Common myeloid progenitor, CD34-positive (primary cell): Measurements from ENCODE around the gene ABCD4.
A peak's percentile ranks its signal among the peaks of the same experiment; 100 is the strongest.

Experiments
- CTCF ChIA-PET: fragments of 350-600 bp; sonication (Branson Sonifier 250); formaldehyde crosslinking; loops from one replicate; lab custom pipeline; 2021; ENCODE audit warnings: antibody characterized with exemption; lab: Charles Lee
- POLR2A ChIA-PET: fragments of 350-600 bp; sonication (Branson Sonifier 250); formaldehyde crosslinking; loops from one replicate; lab custom pipeline; 2021; ENCODE audit warnings: antibody characterized with exemption; lab: Charles Lee
- DNase-seq, 3 donors: peaks; one replicate each; pipeline versions ENCODE4 v3.0.0 to v3.0.0-alpha.2; 2013
- H3K27ac ChIP-seq, 2 experiments: 1 replicate in 1 of 2; 2 replicates in 1 of 2; pipeline ENCODE4 v1.7.0; 2013; ENCODE audit warnings: inconsistent platforms in 2 of 2, low read length in 2 of 2, mild to moderate bottlenecking in 2 of 2, low read depth in 1 of 2, moderate library complexity in 1 of 2; ENCODE audit not compliant: severe bottlenecking in 2 of 2, insufficient read depth in 1 of 2, poor library complexity in 1 of 2
- H3K27me3 ChIP-seq, 5 experiments: replicated peaks in 2 of 5; 1 replicate in 3 of 5; 2 replicates in 2 of 5; pipeline versions ENCODE4 v1.6.1 to v1.7.0; 2013; ENCODE audit warnings: low read length in 4 of 5, mild to moderate bottlenecking in 2 of 5, moderate library complexity in 2 of 5, inconsistent platforms in 1 of 5; ENCODE audit not compliant: insufficient read depth in 5 of 5, control insufficient read depth in 4 of 5
- H3K36me3 ChIP-seq, 4 experiments: 1 replicate in 2 of 4; 2 replicates in 2 of 4; pipeline versions ENCODE4 v1.6.1 to v1.7.0; 2013; ENCODE audit warnings: low read length in 3 of 4, control low read depth in 1 of 4, mild to moderate bottlenecking in 1 of 4; ENCODE audit not compliant: control insufficient read depth in 4 of 4, insufficient read depth in 4 of 4
- H3K4me1 ChIP-seq, 4 experiments: 1 replicate in 3 of 4; 2 replicates in 1 of 4; pipeline versions ENCODE4 v1.6.1 to v1.7.1; 2013; ENCODE audit warnings: low read length in 3 of 4, mild to moderate bottlenecking in 3 of 4, control low read depth in 1 of 4, inconsistent platforms in 1 of 4, moderate library complexity in 1 of 4; ENCODE audit not compliant: control insufficient read depth in 4 of 4, insufficient read depth in 4 of 4; ENCODE audit errors: control extremely low read depth in 1 of 4
- H3K4me3 ChIP-seq, 7 experiments: 1 replicate in 4 of 7; 2 replicates in 3 of 7; pipeline versions ENCODE4 v1.5.1 to v1.7.0; 2013; ENCODE audit warnings: mild to moderate bottlenecking in 7 of 7, low read length in 6 of 7, moderate library complexity in 6 of 7, inconsistent platforms in 2 of 7, low read depth in 2 of 7, control low read depth in 1 of 7; ENCODE audit not compliant: insufficient read depth in 4 of 7, control insufficient read depth in 1 of 7; ENCODE audit errors: extremely low read depth in 1 of 7
- H3K9me3 ChIP-seq, 5 experiments: 1 replicate in 4 of 5; 2 replicates in 1 of 5; pipeline versions ENCODE4 v1.6.1 to v1.7.1; 2013; ENCODE audit warnings: low read length in 4 of 5, mild to moderate bottlenecking in 2 of 5, inconsistent platforms in 1 of 5, low read depth in 1 of 5, moderate library complexity in 1 of 5; ENCODE audit not compliant: control insufficient read depth in 4 of 5, insufficient read depth in 2 of 5; ENCODE audit errors: control extremely low read depth in 1 of 5
- WGBS: methylation state at CpG from one replicate; pipeline ENCODE4 v1.1.5; 2013; ENCODE audit not compliant: insufficient coverage; 5-methylcytosine and 5-hydroxymethylcytosine counted together

Gene ABCD4

DNA sequence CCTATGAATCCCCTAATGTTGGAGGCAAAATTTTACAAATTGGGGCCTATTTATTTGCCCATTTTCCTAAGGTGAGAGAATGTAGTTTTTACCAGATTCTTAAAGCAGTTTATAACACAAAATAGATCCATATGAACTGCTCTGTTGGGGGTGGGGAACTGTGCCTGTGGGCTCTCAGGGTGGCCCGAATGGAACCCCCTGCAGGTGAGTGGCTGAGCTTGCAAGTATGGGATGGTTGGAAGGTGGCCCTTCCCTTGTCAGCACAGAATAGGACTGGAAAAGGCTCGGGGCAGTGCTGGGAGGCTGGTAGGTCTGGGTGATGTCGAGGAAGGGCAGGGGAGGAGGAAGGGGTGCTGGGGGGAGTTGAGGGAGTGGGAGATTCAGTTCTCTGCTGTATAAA is 58.6 kb downstream of the ABCD4 start:
- DNase-seq: peak in 2 of 3 donors; percentile 20 to 24
- peaks cover 0 to 22% (median 17%) of the 10 kb centered on the region in 4 experiments for H3K4me1 ChIP-seq
- CTCF ChIA-PET: interaction anchor here (1.2 to 1.6 kb wide), 3 partner anchors 10 to 131 kb away, joined by 3 to 8 read pairs (median 3); no protein-coding TSS in a partner anchor
- WGBS: 11% methylated on average over 3 of the region's 3 CpGs
- POLR2A ChIA-PET: no interaction called here
- H3K36me3 ChIP-seq: no peaks in the 10 kb centered on the region
- no peak overlapping the region for H3K27ac ChIP-seq
- peaks cover 0 to 85% (median 38%) of the 10 kb centered on the region in 5 experiments for H3K27me3 ChIP-seq
- H3K4me3 ChIP-seq: no peak overlapping the region
- no peaks in the 10 kb centered on the region for H3K9me3 ChIP-seq

DNA sequence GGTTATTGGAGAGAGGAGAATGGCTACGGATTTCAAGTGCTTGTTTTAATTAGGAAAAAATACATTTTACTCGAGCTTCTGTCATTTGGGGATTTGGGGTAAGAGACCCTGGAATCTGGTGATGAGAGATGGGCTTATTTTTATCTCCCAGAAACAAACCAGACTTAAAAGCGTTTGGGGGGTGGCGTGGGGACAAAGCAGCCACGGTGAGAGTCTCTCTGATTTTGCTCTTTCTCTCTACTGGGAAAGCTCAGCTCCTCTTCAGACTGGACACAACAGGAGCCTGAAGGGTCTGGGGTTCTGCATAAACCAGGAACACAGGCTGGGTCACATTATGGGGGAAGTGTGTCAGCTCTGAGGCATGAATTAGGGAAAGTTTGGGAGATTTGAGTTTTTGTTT is 59.7 kb downstream of the ABCD4 start:
- H3K27ac ChIP-seq: no peak overlapping the region
- H3K36me3 ChIP-seq: no peaks in the 10 kb centered on the region
- no peak overlapping the region for H3K4me3 ChIP-seq
- WGBS: 13% methylated on average over 4 of the region's 5 CpGs
- H3K9me3 ChIP-seq: no peaks in the 10 kb centered on the region
- POLR2A ChIA-PET: no interaction called here
- CTCF ChIA-PET: no interaction called here
- peaks cover 0 to 94% (median 47%) of the 10 kb centered on the region in 5 experiments for H3K27me3 ChIP-seq
- peak in 1 of 3 donors; percentile 17 for DNase-seq
- H3K4me1 ChIP-seq: peaks cover 0 to 22% (median 17%) of the 10 kb centered on the region in 4 experiments

DNA sequence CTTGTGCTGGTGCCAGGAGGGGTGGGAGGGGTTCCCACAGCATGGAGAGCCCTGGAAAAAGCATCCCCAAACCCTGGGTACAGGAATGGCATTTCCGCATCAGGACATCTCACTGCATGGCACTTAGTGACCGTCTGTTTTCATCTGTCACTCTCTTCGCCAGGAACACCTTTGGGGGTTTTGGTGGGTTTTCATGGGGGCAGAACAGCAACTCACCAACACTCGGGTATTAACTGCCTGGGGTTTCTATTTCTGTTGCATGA is 60.0 kb downstream of the ABCD4 start:
- WGBS: 60% methylated on average over 2 of the region's 4 CpGs
- Histone ChIP-seq H3K9me3 (no peaks in the 10 kb centered on the region), H3K27ac (no peak overlapping the region), H3K36me3 (no peaks in the 10 kb centered on the region), H3K4me3 (no peak overlapping the region), H3K4me1 (peaks cover 0 to 22% (median 17%) of the 10 kb centered on the region in 4 experiments), H3K27me3 (peaks cover 2 to 94% (median 47%) of the 10 kb centered on the region in 5 experiments)
- POLR2A ChIA-PET: no interaction called here
- no peak for DNase-seq
- CTCF ChIA-PET: no interaction called here

GRCh38 chr14:74242021-74242779 is 60.5 kb downstream of the ABCD4 start:
- DNase-seq: peak in 2 of 3 donors; percentile 14 to 31
- Histone ChIP-seq H3K36me3 (no peaks in the 10 kb centered on the region), H3K27ac (no peak overlapping the region), H3K4me3 (no peak overlapping the region), H3K4me1 (peaks cover 0 to 22% (median 17%) of the 10 kb centered on the region in 4 experiments), H3K27me3 (peaks cover 7 to 96% (median 51%) of the 10 kb centered on the region in 5 experiments), H3K9me3 (no peaks in the 10 kb centered on the region)
- ChIA-PET CTCF (interaction anchor here (1.1 to 1.2 kb wide), 2 partner anchors 9 to 11 kb away, joined by 3 to 4 read pairs; no protein-coding TSS in a partner anchor), POLR2A (no interaction called here)
- WGBS: 12% methylated on average over 18 of the region's 28 CpGs

- peak overlapping the region in 1 of 7 experiments; percentile 28 for H3K4me3 ChIP-seq
- peaks cover 10 to 98% (median 52%) of the 10 kb centered on the region in 5 experiments for H3K27me3 ChIP-seq
- ChIA-PET CTCF (interaction anchor here (1.1 to 1.2 kb wide), 2 partner anchors 10 to 11 kb away, joined by 3 to 4 read pairs; no protein-coding TSS in a partner anchor), POLR2A (interaction anchor here (0.6 kb wide), 1 partner anchor 10 kb away, joined by 3 read pairs; no protein-coding TSS in a partner anchor)
- DNase-seq: no peak
- H3K36me3 ChIP-seq: no peaks in the 10 kb centered on the region
- no peaks in the 10 kb centered on the region for H3K9me3 ChIP-seq
- H3K4me1 ChIP-seq: peaks cover 0 to 22% (median 17%) of the 10 kb centered on the region in 4 experiments
- no peak overlapping the region for H3K27ac ChIP-seq
- WGBS: 2% methylated on average over 10 of the region's 14 CpGs
Measured at GRCh38 chr14:74241652-74242017, 61.1 kb downstream of the ABCD4 start.

DNA sequence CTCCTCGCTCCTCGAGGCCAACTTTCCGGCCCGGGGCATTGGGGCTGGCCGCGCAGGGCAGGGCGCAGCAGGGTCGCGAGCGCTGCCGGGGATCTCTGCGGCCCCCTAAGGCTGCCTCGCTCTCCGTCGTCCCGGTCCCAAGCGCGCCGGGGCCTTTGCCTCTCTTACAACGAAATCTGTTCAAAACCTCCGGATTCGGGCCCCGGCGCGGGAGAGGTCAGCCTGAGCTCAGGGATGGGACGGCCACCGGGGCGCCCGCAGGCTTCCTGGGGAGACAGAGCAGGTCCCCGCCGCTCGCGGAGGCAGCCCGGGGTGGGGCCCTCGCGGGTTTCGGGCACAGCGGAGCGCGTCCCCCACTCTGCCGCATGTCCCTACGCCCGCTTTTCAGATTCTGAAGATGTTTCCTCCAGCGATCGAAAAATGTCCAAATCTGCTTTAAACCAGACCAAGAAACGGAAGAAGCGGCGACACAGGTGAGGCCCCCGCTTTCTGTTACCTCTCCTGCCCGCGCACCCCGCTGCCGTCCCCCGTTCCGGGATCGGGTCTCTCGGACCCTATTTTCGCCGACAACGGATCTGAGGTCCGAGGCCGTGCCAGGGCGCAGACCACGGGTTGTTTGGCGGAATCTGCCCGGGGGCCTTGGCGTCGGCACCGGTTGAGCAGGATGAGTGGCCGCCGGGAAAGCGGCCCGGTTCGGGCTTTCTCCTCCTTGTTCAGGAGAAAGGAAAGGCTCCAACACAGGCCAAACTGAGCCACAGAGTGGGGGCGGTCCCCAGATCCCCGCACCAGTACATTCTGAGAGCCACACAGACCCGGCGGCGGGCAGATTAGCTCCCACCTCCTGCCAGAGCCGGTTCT is 61.7 kb downstream of the ABCD4 start:
- peak in 2 of 3 donors; percentile 37 to 48 for DNase-seq
- Histone ChIP-seq H3K4me3 (peak overlapping the region in 4 of 7 experiments; percentile 34 to 57 (median 47)), H3K4me1 (peaks cover 0 to 22% (median 17%) of the 10 kb centered on the region in 4 experiments), H3K36me3 (no peaks in the 10 kb centered on the region), H3K9me3 (peaks cover 0 to 2% (median 0%) of the 10 kb centered on the region in 5 experiments), H3K27me3 (peaks cover 10 to 98% (median 52%) of the 10 kb centered on the region in 5 experiments), H3K27ac (no peak overlapping the region)
- WGBS: under 1% methylated on average over 71 of the region's 80 CpGs
- CTCF ChIA-PET: interaction anchor here (0.6 to 1.2 kb wide), 4 partner anchors 10 to 130 kb away, joined by 3 to 5 read pairs (median 4); no protein-coding TSS in a partner anchor
- POLR2A ChIA-PET: interaction anchor here (0.6 kb wide), 1 partner anchor 9 kb away, joined by 3 read pairs; no protein-coding TSS in a partner anchor
